Germinal center (tissue), 1 donor: Measurements from ENCODE around the gene COL23A1.

ENCODE experiments used
- DNase-seq: peaks from one replicate; pipeline ENCODE4 v3.0.0; 2012; ENCODE audit warnings: mixed read lengths, low spot score

COL23A1 gene

DNA sequence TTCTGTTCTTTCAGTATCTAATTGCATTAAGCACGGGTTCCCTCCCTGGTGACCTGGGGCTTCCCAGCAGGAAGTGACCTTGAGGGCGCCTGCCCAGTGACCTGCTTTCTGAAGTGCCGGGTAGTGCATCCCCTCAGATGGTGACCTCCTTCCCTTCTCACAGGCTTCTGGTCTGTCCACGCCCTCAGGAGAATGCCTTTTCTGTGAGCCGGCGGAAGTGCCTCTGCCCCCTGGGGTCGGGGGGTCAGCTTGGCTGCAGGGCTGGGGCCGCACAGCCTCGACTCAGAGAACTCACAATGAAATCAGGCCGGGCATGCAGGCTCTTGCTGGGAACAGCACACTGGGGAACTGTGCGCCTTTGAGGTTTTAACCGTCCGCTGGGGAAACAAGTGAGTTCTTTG lies 233.1 kb downstream of the COL23A1 start:
- no peak for DNase-seq

DNA sequence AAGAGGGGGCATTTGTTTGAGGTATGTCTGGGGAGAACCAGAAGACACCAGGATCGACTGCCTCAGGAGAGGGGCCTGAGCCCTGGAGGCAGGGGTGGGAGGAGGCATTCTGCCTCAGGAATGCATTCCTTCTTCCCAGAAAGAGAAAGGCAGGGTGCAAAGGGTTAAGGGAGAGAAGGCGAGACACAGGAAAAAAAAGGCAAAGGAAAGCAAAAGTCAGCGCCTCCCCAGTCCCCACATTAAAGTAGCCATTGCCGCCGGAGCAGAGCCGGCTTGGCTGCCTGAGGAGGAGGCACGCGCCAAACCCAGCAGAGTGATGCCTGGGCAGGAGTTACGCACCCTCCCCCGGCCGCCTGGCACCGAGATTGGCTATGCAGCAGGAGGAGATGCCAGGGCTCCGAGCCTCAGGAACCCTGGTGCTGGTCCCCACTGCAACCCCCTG lies 233.7 kb downstream of the COL23A1 start:
- DNase-seq: no peak

DNA sequence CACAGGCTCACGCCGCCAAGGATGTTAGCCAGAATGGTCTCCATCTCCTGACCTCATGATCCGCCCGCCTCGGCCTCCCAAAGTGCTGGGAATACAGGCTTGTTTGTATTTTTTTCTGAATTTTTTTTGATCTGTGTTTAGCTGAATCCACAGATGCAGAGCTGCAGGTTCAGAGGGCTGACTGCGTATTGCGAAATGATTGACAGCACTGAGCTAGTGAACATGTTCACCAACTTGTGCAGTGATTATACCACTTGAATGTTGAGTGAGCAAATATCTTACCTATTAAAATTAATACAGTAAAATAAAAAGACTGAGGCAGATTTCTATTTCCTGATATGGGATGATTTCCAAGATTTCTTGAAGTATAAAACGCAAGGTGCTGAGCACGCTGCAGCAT lies 234.5 kb downstream of the COL23A1 start:
- DNase-seq: no peak

DNA sequence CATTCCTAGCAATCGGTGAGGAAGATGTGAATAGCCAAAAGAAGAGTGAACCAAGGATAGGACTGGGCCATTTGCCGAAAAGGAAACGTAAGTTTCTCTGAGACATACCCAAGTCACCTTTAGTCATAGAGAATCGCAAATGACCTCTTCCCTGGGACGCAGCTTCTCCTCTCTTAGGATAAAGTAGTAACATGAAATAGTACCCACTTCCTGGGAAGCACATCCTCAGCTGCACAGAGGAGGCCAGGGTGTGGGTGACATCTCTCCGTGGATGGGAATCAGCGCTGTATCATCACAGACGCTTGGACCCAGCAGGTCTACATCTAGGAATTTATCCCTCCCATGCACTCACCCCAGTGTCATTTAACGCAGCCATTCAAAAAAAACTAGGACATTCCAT lies 236.7 kb downstream of the COL23A1 start:
- no peak for DNase-seq

- no peak for DNase-seq
Observed at GRCh38 chr5:178352035-178352349, 238.2 kb downstream of the COL23A1 start.

DNA sequence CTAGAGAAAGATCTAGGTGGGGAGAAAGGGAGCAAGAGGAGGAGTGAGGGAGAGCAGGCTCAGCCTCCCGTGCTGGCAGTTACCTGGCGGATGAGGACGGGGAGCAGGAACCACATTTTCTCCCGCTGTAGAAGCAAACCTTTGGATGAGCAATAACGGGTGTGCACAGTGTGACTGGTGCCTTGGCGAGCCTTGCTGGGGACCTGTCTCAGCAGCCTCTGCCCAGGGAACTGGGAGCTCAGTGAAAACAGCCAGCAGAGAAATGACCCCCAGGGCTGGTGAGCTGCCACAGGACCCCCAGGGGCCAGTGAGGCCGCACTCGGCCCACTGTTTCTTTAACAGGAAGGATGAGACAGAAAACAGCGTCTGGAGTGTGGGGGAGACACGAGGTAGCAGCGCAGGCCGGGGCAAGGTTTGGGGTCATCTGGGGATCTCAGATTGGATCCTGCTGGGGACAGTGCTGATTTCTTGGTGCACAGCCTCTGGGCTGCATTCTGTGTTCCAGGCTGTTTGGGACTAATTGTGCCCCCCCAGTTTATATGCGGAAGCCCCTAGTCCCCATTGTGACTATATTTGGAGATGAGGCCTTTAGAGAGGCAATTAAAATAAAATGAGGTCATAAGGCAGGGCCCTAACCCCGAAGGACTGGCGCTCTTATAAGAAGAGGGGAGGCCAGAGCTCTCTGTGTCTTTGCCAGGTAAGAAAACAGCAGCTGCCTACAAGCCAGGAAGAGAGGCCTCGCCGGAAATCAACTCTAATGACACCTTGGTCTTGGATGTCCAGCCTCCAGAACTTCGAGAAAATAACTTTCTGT lies 238.8 kb downstream of the COL23A1 start:
- no peak for DNase-seq

GRCh38 chr5:178350361-178351220 lies 239.6 kb downstream of the COL23A1 start:
- DNase-seq: no peak

DNA sequence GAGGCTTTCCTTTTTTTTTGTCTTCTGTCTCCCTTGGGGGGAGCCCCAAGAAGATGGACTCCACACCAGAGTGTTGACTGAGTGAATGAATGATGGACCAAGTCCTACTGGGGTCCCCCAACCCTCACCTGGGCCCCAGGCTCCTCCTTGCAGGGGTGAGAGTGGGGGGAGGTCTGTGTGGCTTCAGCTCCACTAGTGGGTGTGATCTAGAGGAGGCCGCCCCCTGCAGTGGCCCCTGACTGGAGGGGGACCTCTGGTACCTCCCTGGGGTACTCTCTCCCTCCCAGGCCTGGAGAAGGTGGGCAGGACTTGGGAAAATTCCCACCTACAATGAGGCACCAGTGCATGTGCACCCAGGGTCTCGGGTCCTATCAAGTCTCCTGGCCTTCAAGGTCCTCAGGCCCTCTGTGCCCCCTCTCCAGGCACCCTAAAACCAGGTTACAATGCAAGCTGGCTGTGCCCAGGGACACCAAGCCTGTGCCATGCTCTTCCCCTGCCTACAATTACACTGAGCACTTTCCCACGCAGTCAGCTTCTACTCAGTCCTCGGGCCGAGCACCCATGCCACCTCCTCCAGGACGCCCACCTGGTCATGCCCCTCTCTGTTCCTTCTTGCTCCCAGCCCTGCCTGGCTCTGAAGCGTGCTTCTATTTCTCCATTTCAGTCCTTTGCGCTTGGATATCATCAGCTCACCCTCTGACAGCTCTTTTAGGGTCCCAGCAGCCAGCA lies 240.4 kb downstream of the COL23A1 start:
- no peak for DNase-seq

- DNase-seq: no peak
Observed at GRCh38 chr5:178349075-178349511, 241.1 kb downstream of the COL23A1 start.

DNA sequence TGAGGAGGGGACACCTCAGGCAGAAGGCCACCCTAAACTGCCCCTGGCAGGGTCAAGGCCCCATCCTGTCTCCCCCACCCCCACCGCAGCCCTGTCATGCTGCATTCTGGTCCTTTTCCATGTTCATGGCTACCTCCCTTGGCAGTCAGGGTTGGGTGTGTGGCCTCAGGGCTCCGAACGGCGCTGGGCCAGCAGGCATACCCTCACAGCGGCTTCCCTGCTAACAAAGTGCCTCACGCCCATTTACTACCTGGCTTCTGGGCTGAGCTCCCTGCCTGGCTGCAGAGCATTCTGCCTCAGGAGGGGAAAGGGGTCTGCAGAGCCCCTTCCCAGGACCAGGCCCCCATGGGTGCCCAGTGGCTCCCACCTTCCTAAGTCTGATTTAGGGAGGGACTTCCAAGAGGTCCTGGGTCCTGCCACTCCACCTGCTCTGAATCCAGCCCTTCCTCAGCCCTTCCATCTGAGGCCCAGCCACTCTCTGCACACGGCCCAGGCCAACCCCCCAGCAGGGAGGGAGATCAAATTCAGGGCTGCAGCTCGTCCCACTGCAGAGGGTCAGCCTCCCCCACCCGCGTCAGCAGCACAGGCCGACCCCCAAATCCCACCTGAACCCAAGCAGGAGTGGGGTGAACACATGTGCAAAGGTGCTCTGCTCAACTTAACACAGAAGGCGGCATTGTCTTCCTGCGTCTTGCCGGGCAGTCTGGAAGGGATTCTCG lies 241.7 kb downstream of the COL23A1 start:
- no peak for DNase-seq

GRCh38 chr5:178347956-178348355 lies 242.2 kb downstream of the COL23A1 start:
- DNase-seq: no peak

- no peak for DNase-seq
Observed at GRCh38 chr5:178346607-178347334, 243.4 kb downstream of the COL23A1 start.

- no peak for DNase-seq
Observed at GRCh38 chr5:178343306-178343705, 246.9 kb downstream of the COL23A1 start.

DNA sequence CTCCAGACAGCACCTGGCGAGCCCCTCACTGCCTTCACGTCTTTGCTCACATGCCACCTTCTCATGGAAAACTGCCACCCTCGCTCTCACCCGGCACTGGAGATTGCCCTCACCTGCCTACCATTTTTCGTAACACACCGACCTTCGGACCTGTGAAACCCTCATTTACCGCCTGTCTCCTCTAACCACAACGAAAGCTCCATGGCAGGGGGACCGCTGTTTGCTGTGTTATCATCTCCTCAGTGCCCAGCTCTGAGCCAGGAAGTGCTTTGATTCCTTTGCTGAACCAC lies 248.4 kb downstream of the COL23A1 start:
- DNase-seq: no peak

- no peak for DNase-seq
Observed at GRCh38 chr5:178341091-178341850, 248.9 kb downstream of the COL23A1 start.

DNA sequence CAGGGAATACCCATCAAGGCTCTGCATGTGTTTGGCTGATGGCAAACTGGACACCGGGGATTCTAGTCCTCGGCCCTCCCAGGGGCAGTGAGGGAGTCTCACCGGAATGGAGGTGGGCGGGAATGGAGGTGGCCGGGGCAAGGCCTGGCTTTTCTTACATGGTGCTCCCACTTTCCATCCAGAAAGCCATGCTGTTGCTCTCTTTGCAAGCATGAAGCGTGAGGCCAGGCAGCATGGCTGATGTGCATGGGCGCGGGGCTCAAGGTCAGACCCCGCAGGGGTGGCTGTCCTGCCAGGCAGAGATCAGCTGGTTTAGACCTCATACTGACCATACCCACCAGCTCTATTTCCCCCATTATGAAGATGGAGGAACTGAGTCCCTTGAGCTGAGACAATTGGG lies 249.6 kb downstream of the COL23A1 start:
- DNase-seq: no peak

DNA sequence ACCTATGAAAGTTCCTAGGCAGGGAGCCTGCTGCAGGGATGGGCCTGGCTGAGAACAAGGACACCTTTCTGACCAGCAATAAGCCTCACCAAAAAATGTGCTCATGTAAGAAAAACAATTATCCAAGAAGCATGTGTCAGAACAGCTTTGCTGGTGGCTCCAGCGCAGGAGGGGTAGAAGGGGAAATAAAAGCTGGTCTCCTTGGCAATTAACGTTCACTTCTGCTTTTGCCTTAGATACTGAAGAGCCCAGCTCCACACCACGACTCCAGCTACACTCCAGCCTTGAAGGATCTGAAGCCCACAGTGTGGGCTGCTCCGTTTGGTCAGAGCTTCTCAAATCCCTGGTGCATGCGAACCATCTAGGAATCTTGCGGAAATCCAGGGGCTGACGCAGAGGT lies 250.0 kb downstream of the COL23A1 start:
- DNase-seq: no peak

DNA sequence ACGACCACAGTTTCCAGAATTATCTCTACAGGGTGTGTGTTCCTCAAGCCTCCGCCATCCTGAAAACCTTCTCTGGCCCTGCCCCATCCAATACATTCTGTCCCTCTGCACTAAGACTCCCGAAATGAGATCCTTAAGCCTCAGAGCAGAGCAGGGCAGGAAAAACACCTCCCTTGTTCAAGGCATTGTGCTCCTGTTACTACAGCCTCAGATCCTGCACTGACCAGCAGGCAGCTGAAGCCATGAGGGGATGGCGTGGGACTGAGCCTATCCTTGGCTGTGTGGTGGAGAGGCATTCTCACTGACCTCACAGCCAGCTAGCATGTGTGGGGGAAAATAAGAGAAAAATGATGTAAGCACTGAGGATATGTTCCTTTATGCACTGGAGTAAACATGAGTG lies 250.9 kb downstream of the COL23A1 start:
- DNase-seq: no peak

DNA sequence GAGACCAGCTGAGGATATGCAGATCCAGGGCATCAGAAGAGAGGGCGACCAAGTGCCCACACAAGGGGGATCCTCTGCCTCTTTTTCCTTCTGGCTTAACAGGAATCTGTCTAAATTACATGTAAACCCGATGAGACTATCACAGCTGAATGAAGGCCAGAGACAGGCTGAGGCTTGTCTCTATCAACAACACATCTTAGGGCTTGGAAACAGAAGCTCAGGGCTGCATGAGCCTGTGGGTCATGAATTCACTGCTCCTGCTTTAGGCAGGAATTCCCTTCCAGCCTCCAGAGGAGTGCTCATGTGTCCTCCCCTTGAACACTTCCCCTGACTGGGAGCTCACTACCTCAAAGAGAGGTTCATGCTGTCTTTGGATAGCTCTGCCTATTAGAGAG lies 251.4 kb downstream of the COL23A1 start:
- no peak for DNase-seq

- DNase-seq: no peak
Observed at GRCh38 chr5:178338126-178338749, 252.0 kb downstream of the COL23A1 start.
